H1 (cell line): ENCODE results near the gene B4GALNT3.

Source experiments
- ATF2 ChIP-seq: IDR thresholded peaks from 2 replicates; pipeline ENCODE4 v1.6.1; 2012; ENCODE audit warnings: low read length, inconsistent platforms
- CREB1 ChIP-seq: IDR thresholded peaks from 2 replicates; pipeline ENCODE4 v1.6.1; 2012; ENCODE audit warnings: inconsistent platforms
- CTCF ChIP-seq, 3 experiments: IDR thresholded peaks; 1 replicate in 2 of 3; 2 replicates in 1 of 3; pipeline versions ENCODE4 v1.5.1 to v1.6.1; 2011; ENCODE audit warnings: low read length in 3 of 3, mild to moderate bottlenecking in 3 of 3, inconsistent platforms in 2 of 3, low read depth in 1 of 3, moderate library complexity in 1 of 3; ENCODE audit not compliant: insufficient read depth in 1 of 3; ENCODE audit errors: control extremely low read depth in 1 of 3
- EZH2 ChIP-seq: fragments of 200-600 bp; sonication (generic); IDR thresholded peaks from 2 replicates; pipeline ENCODE4 v1.7.1; 2012; ENCODE audit warnings: low read depth, mild to moderate bottlenecking, moderate library complexity, low read length, inconsistent platforms; ENCODE audit not compliant: severe bottlenecking
- HDAC2 ChIP-seq, 2 experiments: fragments of 300-600 bp in 1 of 2; sonication (generic) in 1 of 2; IDR thresholded peaks; 2 replicates each; pipeline ENCODE4 v1.6.1; 2011 to 2012; ENCODE audit warnings: low read depth in 2 of 2, low read length in 2 of 2, mild to moderate bottlenecking in 2 of 2, moderate library complexity in 2 of 2, borderline replicate concordance in 1 of 2, inconsistent platforms in 1 of 2
- KDM5A ChIP-seq: fragments of 200-600 bp; IDR thresholded peaks from 2 replicates; pipeline ENCODE4 v1.7.1; 2012; ENCODE audit warnings: mild to moderate bottlenecking, low read length, inconsistent platforms, mixed read lengths
- MAFK ChIP-seq: IDR thresholded peaks from 2 replicates; pipeline ENCODE4 v1.6.1; 2012; ENCODE audit warnings: low read depth, mild to moderate bottlenecking, improper control_type of control experiment, low read length
- MAX ChIP-seq: IDR thresholded peaks from 2 replicates; pipeline ENCODE4 v1.6.1; 2012; ENCODE audit warnings: inconsistent platforms
- POLR2AphosphoS5 ChIP-seq: IDR thresholded peaks from 2 replicates; pipeline ENCODE4 v1.6.1; 2011; ENCODE audit warnings: low read depth, low read length
- POU5F1 ChIP-seq: IDR thresholded peaks from 2 replicates; pipeline ENCODE4 v1.6.1; 2011; ENCODE audit warnings: low read depth, mild to moderate bottlenecking, low read length, moderate library complexity
- RBBP5 ChIP-seq: IDR thresholded peaks from 2 replicates; pipeline ENCODE4 v1.7.1; 2012; ENCODE audit warnings: low read depth, mild to moderate bottlenecking, inconsistent platforms, low read length, moderate library complexity, borderline replicate concordance
- RFX5 ChIP-seq: IDR thresholded peaks from 2 replicates; pipeline ENCODE4 v1.6.1; 2011; ENCODE audit warnings: low read depth, low read length, improper control_type of control experiment, borderline replicate concordance
- RXRA ChIP-seq: IDR thresholded peaks from 2 replicates; pipeline ENCODE4 v1.6.1; 2011; ENCODE audit warnings: low read depth, mild to moderate bottlenecking, low read length, moderate library complexity; ENCODE audit not compliant: insufficient read depth
- YY1 ChIP-seq: IDR thresholded peaks from 2 replicates; pipeline ENCODE4 v1.6.1; 2011; ENCODE audit warnings: low read depth, mild to moderate bottlenecking, low read length

- TF ChIP-seq RFX5 (no peak), MAFK (no peak), ATF2 (no peak), CTCF (IDR thresholded peaks at IDR 0.05; ENCODE audit: control extremely low read depth in 1 of 3, insufficient read depth in 1 of 3, low read depth in 1 of 3, low read length in 3 of 3) (no peak), MAX (no peak), YY1 (no peak), HDAC2 (IDR thresholded peaks at IDR 0.05; ENCODE audit: borderline replicate concordance in 1 of 2, low read depth in 2 of 2, low read length in 2 of 2) (no peak), RXRA (no peak), POU5F1 (no peak), EZH2 (no peak), POLR2AphosphoS5 (no peak), CREB1 (no peak), KDM5A (no peak), RBBP5 (no peak)
Observed at GRCh38 chr12:547883-548470, 88.2 kb downstream of the B4GALNT3 start.
